KBM-7 (cell line): Measurements from ENCODE around the gene PTOV1.

ENCODE experiments used
- DNase-seq: peaks from one replicate; pipeline ENCODE4 v3.0.0-alpha.2; 2015
- in situ Hi-C: fragments of 300-500 bp; cut with MboI; formaldehyde crosslinking; loops from 2 replicates; pipeline ENCODE4 v1.14.3; 2020; ENCODE audit warnings: low sequenced_read_pairs, low pct_unique_long_range_greater_than_20kb, mixed read lengths

PTOV1 gene

GRCh38 chr19:49881186-49881585, 30.2 kb downstream of the PTOV1 start:
- no peak for DNase-seq
- in situ Hi-C loops = no loop called here

DNA sequence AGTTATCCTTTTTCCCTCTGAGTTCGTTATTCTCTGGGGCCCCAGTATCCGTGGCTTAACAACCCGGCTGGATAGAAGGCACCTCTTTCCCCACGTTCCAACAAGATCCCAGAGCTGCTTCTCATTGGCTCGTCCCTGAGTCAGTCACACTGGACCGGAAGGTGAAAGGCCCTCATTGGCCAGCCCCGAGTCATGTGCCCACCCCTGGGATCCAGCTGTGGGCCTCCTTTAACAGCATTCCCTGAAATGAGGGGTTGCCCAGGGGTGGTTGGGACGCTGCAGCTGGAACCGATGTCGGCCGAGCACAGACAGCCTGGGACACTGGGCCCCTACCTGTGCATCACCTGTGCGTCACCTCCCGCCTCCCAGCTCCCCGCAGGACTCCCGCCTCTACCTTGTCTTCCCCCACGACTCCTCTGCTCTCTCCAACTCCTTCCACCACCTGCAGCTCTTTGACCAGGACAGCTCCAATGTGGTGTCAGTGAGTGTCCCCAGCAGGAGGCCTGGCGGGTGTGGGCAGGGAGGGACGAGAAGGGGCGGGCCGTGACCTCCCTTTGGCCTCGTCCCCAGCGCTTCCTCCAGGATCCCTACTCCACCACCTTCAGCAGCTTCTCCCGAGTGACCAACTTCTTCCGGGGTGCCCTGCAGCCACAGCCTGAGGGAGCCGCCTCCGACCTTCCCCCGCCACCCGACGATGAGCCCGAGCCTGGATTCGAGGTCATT, 30.9 kb downstream of the PTOV1 start:
- no peak for DNase-seq
- in situ Hi-C loops = no loop called here

- in situ Hi-C loops = no loop called here
- DNase-seq = no peak
These were observed 31.7 kb downstream of the PTOV1 start for GRCh38 chr19:49882643-49883042.

DNA sequence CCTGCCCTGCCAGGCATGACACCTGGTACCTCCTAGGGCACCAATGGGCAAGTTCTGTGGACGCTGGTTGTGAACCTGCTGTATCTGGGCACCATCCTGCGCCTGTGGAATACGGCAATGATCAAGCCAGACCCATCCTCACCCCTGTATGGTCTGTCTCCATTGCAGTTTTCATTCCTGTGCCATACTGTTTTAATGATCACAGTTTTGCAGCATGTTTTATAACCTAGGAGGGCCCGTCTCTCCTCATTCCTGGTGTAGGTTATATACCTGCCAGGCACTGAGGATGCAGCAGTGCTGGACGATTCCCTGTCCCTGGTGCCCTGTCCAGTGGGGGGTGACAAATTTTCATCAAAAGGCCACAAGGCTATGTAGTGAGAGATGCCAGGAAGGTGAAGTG, 32.1 kb downstream of the PTOV1 start:
- in situ Hi-C loops = no loop called here
- DNase-seq = no peak

- in situ Hi-C loops = no loop called here
- no peak for DNase-seq
These were observed 33.1 kb downstream of the PTOV1 start for GRCh38 chr19:49884109-49884508.

DNA sequence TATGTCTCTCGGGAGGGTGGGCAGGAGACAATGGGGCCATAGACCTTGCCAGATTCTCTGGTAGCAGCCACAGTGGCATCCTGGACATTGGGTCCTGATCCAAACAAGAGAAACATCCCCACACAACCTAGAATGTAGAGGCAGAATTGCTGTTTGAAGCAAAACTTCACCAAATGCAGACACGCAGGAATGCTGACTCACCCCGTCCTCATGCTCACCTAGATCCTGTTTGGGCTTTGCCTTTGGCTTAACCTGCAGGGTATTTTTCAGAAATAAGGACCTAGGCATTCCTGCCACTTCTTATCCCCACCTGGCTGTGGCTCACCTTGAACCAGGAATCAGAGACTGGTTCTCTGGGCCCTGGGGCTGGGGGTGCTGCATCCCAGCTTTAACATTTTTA, 33.8 kb downstream of the PTOV1 start:
- DNase-seq = no peak
- in situ Hi-C loops = no loop called here

DNA sequence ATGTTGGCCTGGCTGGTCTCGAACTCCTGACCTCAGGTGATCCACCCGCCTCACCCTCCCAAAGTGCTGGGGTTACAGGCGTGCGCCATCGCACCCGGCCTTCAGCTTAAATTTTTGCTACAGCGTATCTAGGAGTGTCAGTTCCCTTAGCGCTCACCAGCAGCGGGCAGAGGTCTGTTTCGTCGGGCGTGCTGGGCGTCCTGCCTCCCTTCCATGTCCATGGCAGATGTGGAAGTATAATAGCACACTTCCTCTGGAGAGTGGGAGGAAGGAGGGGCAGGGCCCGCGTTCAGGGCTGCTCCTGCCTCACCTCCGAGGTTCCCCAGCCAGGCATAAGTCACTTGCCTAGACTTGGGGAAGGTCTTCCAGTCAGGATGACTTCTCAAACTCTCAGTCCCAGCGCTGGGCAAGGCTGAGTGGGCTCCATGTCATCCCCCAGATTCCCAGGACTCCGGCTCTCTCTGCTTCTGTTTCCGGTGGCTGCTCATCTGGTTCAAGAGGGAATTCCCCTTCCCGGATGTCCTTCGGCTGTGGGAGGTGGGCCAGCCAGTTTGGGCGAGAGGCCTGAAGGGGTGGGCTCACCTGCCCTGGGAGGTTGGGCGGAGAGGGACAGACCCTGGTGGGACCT, 36.2 kb downstream of the PTOV1 start:
- in situ Hi-C loops = no loop called here
- DNase-seq = no peak

DNA sequence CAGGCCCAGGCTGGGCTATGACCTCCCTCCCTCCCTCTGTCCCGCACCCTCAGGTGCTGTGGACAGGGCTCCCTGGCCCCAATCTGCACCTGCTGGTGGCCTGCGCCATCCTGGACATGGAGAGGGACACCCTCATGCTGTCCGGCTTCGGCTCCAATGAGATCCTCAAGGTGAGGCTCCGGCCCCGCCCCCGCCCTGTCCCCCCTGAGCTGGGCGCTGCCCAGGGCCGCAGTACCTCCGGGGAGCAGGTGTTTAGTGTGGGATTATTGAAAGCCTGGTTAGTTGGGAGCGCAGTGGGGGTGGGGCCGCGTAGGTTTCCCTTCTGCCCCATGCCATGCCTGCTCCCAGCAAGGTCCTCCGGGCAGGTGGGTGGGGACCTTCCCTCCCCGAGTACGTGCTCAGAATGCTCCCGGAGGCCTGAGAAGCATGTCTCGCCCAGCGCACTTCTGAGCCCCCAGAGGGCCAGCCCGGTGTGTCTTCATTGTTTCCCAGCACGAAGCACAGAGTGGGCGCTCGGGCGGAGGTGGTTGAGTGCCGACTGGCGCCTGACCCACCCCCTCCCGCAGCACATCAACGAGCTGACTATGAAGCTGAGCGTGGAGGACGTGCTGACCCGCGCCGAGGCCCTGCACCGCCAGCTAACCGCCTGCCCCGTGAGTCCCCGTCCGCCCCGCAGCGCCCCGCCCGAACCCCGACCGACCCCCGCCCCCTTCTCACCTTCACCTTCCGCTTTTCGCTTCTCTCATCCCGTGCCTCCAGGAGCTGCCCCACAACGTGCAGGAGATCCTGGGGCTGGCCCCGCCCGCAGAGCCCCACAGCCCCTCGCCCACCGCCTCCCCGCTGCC, 36.9 kb downstream of the PTOV1 start:
- in situ Hi-C loops = no loop called here
- DNase-seq = no peak

DNA sequence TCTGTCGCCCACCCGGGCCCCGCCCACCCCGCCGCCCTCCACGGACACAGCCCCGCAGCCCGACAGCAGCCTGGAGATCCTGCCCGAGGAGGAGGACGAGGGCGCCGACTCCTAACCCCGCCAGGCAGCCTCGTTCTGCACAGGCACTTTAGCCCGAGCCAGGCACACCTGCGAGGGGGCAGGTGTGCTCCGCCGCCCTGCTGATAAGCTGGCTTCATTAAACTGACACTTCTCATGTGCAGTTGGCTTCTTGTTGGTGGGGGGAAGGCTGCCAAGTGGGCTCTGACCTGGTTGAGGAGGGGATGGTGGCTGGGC, 37.5 kb downstream of the PTOV1 start:
- in situ Hi-C loops = no loop called here
- DNase-seq = no peak

DNA sequence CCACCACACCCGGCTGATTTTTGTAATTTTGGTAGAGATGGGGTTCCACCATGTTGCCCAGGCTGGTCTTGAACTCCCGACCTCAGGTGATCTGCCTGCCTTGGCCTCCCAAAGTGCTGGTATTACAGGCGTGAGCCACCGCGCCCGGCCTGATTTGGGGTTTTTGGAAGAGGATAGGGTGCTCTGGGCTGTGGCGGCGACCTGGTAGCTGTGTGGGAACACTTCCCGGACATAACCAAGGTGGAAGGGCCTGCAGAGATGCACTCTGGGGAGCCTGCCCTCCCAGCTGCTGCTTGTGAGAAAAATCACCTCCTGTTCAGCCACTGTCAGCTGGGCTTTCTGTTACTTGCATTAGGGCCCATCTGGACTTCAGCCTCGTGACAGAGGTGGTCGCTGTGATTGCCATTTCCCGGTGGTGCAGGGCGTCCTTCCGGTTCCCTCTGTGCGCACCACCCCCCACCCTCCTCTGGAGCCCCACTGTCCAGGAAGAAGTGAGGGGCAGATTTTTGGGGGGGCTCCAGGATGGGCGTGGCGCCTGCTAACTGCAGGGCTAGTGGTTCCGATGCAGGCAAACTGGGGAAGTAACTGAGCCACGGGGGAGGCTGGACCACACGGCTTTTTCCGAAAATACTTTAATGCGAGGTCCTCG, 38.2 kb downstream of the PTOV1 start:
- in situ Hi-C loops = no loop called here
- DNase-seq = no peak

DNA sequence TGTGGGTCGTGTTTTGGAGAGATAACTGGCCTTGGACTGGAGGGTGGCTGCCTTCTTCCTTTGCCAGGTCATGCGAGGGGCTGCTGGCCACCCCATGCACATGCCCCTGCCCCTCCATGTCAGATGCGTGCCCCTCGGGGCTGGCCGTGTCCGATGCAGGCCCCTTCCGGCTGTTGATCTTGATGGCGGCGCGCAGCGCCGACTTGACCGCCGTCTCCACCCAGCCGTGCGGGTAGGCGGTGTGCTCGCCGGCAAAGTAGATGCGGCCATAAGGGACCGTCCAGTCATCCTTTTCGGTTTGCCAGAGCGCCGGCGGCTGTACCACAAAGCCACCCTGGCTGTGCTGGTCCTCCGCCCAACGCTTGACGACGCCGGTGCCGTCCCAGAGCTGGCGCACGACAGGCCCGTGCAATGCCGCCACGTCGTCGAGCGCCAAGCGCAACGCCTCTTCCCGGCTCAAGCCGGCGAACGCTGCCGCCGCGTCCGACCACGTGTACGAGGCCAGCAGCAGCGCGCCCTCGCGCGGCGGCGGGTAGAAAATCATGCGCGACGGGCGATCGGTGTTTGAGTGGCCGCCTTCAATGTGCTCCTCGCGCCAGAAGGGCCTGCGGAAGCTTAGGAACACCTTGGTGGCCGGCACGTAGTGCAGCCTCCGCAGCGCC, 38.9 kb downstream of the PTOV1 start:
- in situ Hi-C loops = no loop called here
- no peak for DNase-seq

DNA sequence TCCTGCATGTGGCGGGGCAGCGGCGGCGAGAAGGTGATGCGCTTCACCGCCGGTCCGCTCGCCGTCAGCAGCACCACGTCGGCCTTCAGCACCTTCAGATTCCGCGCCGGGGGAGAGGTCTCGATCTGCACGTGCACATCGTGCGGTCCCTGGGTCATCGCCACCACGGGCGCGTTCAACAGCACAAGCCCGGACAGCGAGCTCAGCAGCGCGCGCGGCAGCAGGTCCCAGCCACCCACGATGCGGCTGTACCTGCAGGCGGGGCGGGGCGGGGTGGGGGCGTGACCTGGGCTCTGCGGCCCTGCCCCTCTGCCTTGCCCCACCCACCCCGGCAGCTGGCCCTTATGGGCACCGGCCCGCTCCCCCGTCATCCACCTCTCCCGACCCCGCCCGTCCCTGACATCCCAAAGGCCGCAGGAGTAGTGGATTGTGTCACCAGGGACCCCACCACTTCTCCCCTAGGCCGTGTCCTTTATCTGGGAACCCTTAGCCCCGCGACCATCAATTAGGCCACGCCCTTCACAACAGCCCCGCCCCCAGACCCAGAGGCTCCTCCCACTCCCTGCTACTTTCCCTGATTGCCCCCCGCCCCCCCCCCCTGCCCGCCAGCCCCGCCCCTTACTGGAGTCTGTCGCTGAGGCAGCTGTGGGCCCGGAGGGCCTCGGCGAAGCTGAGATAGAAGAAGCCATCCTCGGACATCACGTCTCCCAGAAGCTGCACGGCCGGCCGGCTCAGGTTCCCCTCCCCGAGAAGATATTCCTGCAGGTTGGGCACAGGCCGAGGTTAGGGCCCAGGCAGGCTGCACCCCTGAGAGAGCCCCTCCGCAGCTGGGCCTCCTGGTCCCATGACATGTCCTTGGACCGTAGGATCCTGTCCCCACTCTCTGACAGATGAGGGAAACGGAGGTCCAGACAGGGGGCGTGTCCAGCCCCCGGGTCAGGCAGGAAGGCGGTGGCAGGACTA, 39.7 kb downstream of the PTOV1 start:
- DNase-seq = no peak
- in situ Hi-C loops = no loop called here

DNA sequence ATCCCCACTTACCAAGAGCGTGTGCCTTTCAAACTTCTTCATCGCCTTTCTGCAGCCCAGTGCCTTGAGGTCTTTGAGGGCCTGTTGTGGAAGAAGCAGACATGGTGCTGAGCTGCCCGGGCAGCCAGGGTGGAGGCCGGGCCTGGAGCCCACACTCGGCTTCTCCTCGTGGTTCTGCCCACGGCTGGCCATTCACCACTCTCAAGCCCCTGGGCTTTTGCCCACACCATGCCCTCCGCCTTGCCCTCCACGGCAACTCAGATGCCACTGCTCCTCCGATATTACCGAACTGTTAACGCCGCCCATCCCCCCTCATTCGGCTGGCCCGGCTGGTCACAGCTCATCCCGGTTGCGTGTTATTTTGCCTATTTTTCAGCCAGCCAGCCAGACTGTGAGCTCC, 40.4 kb downstream of the PTOV1 start:
- no peak for DNase-seq
- in situ Hi-C loops = no loop called here

GRCh38 chr19:49892716-49893115, 41.8 kb downstream of the PTOV1 start:
- no peak for DNase-seq
- in situ Hi-C loops = no loop called here

DNA sequence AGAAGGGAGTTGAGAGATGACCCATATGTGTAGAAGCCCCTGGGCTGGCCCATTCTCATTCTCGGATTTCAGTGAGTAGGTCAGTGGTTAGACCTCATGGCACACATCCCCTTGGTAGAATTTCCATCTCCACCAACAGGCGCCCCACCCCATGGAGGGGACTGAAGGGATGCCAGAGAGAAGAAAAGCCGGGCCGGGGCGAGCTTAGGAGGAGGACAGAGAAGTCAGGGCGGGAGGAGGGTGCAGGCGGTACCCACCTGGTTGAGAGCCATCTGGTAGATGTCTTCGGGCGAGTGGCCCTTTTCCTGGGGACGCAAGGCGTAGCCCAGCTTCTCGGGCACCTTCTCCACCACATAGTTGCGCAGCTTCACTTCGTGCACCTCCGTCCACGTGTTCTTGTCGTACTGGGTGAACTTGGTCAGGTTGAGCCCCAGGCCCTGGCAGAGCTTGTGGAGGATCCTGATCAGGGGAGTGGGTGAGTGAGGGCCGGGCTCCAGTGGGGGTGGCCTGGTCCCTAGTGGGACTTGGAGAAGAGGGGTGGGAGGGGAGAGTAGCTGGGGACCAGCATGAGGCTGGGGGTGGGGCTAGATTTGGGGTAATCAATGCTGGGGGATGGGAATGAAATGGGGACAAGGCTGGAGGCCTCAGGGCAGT, 43.2 kb downstream of the PTOV1 start:
- no peak for DNase-seq
- in situ Hi-C loops = no loop called here

GRCh38 chr19:49894879-49895565, 44.1 kb downstream of the PTOV1 start:
- in situ Hi-C loops = no loop called here
- no peak for DNase-seq

- in situ Hi-C loops = no loop called here
- DNase-seq = no peak
These were observed 44.8 kb downstream of the PTOV1 start for GRCh38 chr19:49895566-49896297.
